Epithelial cell of prostate (primary cell): Measurements from ENCODE around the gene RPL18A.
"Not testable (repeated sequence)": the region's sequence is repeated elsewhere in the genome, so short reads cannot be mapped to it uniquely, and the experiment has no call there.

Experiments used
- DNase-seq: peaks from one replicate; pipeline ENCODE4 v3.0.0-alpha.2; 2011; ENCODE audit warnings: low read depth, low spot score
- H3K27ac ChIP-seq: fragments of 450-650 bp; 2 replicates; pipeline ENCODE4 v1.5.1; 2017; ENCODE audit warnings: mild to moderate bottlenecking

RPL18A gene

DNA sequence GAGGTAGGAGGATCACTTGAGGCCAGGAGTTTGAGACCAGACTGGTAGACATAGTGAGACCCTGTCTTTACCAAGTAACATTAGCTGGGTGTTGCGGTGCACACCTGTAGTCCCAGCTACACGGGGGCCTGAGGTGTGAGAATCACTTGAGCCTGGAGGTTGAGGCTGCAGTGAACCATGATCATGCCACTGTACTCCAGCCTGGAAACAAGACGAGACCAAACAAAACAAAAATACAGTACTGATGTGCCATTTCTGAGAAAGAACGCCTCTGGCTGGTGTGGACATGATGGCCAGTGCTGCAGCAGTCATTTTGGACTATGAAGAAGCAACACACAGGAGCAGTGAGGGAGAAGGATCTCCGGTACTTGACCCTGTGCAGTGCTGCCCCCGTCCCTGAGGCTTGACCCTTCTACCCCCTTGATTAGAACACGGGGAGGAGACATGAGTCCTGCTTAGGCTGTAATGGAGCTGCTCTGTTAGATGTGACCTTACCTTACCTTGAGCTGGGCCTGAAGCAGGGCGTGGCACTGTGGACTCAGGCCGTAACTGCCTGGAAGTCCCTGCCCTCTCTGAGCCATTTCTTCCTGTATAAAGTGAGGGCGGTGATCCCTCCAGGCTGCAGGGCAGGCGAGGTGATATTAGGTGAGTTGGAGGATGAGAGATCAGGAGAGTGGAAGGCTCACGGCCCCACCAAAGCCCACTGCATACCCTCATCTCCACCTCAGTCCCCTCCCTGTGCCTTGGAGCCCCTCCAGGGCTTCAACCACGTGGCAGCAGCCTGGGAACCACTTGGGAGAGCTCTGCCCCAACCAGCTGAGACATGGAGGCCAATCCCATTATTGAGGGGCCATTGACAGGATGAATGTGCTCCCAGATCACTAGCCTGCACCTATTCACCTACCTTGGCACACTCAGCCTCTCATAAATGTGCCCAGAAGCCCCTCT, 5.9 kb downstream of the RPL18A start:
- DNase-seq: no peak
- H3K27ac ChIP-seq: peak overlapping the region; percentile 74

DNA sequence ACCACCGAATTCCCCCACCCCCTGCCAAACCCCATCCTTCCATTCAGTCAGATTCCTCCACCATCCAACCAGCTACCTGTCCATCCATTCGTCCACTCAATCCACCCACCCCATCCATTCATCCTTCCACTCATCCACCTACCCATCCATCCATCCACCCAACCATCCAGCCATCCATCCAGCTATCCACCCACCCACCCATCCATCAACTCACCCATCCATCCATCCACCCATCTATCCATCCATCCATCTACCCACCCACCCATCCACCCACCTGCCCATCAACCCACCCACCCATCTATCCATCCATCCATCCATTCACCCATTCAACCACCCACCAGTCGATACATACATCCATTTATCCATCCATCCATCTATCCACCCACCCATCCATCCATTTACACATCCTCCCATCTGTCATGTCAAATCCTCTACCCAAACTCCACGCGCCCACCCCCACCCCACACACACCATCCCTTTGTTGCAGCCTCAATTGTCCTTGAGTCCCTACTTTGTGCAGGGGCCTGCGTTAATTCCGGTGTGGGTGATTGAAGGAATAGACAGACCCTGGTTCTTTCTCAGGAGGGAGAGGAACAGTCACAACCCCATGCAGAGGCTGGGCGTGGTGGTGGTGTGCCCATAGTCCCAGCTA, 6.7 kb downstream of the RPL18A start:
- DNase-seq: no peak
- H3K27ac ChIP-seq: peak overlapping the region; percentile 74

DNA sequence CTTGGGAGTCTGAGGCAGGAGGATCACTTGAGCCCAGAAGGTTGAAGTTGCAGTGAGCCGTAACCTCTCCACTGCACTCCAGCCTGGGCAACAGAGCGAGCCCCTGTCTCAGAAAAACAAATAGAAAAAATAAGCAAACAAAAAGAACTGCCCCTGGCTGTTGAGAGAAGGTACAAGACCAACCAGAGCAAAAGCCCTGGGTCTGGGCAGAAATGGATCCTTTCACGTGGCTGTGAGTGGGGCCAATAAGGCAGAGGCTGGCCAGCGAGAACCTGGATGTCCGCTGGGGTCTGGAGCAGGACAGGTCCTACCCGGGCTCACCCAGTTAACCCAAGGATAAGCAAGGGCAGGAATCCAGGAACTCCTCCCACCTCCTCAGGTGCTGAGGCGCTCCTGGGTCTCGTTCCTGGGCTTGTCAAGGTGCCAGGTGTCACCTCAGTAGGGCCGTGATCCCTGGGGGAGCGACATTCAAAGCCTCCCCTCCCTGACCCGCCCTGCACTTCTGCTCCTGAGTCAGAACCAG, 7.3 kb downstream of the RPL18A start:
- H3K27ac ChIP-seq: no peak overlapping the region
- DNase-seq: no peak

DNA sequence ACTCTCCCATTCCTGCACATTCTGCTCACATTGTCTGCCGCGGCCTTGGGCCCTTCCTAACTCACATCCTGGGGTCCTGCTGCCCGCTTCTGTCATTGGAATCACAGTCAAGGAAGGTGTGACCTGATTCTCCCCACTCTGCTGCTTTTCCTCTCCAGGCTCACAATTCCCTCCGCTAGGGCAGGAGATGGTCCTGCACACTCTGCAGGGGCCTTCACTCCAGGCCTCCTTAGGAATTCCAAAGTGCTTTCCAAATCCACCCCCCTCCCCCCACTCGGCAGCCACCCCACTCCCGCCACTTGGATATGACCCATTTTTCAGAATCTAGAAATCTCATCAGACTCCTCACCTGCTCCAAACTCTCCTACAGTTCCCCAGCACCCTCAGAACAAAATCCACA, 9.0 kb downstream of the RPL18A start:
- H3K27ac ChIP-seq: no peak overlapping the region
- no peak for DNase-seq

DNA sequence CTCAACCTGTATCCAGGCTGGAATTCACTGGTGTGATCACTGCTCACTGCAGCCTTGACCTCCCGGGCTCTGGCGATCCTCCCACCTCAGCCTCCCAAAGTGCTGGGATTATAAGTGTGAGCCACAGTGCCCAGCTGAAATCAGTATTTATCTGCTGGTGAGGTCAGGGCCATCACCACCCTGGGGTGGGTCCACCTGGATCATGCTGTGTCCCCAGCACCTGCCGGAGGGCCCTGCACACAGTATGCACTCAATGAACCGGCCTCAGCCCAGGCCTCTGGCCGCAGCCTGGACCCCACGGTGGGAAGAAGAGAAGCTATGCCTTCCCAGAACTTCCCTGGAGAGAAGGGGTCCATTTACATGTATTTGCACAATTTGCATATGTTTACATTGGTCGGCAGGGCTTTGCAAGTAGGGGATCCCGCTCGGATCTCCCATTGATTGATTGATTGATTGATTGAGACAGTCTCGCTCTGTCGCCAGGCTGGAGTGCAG, 9.5 kb downstream of the RPL18A start:
- no peak overlapping the region for H3K27ac ChIP-seq
- no peak for DNase-seq

DNA sequence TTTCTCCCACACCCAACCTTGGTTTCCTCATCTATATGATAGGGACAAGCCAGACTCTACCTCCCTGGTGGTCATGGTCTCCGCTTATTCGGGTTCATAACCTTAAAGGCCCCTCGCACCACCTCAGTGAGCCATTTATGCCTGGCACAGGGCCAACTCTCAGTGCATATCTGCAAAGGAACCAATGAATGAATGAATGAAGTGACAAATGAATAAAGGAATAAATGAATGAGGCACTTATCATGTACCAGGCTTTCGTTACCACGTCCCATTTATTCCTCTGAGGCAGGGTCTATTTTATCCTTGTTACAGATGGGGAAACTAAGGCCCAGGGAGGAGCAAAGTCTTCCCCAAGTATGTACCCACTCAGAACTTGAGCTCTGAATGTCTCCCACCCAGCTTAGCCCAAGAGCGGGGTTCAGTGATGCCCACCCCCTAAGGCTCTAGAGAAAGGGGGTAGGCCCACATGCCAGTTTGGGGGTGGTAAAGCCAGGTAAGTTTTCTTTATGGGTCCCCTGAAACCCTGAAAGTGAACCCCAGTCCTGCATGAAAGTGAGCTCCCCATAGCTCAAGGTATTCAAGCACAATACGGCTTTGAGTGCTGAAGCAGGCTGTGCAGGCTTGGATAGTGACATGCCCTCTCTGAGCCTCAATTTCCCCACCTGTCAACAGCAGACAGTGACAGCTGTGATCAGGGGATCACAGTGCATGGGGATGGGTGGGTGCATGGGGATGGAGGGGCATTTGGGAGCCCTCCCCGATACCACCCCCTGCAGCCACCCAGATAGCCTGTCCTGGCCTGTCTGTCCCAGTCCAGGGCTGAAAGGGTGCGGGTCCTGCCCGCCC, 11.5 kb downstream of the RPL18A start:
- DNase-seq: no peak
- no peak overlapping the region for H3K27ac ChIP-seq

DNA sequence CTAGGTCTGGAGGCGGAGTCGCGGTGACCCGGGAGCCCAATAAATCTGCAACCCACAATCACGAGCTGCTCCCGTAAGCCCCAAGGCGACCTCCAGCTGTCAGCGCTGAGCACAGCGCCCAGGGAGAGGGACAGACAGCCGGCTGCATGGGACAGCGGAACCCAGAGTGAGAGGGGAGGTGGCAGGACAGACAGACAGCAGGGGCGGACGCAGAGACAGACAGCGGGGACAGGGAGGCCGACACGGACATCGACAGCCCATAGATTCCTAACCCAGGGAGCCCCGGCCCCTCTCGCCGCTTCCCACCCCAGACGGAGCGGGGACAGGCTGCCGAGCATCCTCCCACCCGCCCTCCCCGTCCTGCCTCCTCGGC, 12.2 kb downstream of the RPL18A start, which contains the start of gene SLC5A5:
TSS of gene SLC5A5 (plus strand) at position 68 of the 373 bp plus-strand sequence. CDS start 375 bp downstream, outside the sequence.
- no peak for DNase-seq
- no peak within 1 kb of the TSS for H3K27ac ChIP-seq

DNA sequence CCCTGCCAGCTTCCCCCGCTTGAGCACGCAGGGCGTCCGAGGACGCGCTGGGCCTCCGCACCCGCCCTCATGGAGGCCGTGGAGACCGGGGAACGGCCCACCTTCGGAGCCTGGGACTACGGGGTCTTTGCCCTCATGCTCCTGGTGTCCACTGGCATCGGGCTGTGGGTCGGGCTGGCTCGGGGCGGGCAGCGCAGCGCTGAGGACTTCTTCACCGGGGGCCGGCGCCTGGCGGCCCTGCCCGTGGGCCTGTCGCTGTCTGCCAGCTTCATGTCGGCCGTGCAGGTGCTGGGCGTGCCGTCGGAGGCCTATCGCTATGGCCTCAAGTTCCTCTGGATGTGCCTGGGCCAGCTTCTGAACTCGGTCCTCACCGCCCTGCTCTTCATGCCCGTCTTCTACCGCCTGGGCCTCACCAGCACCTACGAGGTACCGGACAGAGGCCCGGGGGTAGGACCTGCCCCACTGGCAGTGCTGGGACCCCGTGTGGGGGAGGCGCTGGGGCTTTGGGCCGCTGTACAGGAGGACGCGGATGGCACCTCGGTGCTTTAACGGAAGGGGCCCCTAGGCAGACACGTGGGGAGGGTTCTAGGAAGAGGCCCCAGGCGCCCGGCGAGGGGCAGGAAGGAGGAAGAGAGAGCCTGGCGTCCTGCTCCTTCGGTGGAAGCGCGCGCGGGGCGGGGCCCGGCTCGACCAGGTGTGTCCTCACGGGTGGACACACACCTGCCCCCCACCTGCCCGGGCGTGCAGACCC, 12.7 kb downstream of the RPL18A start:
- H3K27ac ChIP-seq: no peak overlapping the region
- no peak for DNase-seq

DNA sequence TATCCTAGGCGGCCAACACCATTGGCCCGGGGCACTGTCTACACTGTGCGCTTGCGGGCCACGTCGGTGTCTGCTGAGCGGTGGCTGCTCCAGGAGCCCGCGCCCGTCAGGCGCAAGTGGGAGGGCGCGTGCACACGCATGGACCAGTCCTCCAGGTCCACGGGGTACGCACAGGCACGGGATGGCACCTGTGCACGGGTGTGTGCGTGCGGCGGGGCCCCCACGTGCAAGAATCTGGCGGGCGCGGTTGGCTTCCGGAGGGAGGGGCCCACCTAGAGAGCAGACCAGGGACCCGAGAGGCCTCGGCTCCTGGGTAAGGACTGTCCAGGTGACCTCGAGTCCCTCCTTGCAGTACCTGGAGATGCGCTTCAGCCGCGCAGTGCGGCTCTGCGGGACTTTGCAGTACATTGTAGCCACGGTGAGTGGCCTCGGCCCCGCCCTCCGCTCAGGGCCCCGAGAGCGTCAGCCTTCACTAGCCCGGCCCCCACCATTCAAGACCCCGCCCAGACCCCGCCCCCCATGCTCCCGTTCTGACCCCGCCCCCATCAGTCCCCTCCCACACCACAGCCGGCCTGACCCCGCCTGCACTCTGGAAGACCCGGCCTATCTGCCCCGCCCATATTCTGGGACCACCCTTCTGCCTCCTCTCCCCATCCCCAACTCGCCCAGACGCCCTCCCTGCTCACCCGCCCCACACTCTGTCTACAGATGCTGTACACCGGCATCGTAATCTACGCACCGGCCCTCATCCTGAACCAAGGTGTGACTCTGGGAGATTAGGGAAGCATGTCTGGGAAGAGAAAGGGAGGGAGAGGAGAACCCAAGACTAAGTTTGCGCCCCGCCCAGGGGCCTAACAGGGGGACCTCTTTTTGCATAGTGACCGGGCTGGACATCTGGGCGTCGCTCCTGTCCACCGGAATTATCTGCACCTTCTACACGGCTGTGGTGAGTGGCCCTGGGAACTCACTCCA, 14.4 kb downstream of the RPL18A start:
- no peak for DNase-seq
- H3K27ac ChIP-seq: no peak overlapping the region

DNA sequence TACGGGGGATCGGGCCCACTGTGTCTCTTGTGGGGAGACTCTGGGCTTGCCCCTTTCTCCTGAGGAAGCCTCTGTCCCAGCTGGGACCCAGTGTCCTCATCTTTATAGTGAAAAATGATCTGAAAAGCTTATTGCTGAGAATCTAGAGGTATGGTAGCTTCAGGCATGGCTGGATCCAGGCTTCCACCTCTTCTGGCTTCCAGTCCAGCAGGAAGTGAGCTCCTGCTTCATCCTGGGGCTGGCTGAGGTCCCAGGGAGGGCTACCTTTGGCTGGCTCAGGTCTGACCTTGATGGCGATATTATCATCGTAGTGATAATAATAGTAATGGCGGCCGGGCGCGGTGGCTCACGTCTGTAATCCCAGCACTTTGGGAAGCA, 15.0 kb downstream of the RPL18A start:
- DNase-seq: no peak

DNA sequence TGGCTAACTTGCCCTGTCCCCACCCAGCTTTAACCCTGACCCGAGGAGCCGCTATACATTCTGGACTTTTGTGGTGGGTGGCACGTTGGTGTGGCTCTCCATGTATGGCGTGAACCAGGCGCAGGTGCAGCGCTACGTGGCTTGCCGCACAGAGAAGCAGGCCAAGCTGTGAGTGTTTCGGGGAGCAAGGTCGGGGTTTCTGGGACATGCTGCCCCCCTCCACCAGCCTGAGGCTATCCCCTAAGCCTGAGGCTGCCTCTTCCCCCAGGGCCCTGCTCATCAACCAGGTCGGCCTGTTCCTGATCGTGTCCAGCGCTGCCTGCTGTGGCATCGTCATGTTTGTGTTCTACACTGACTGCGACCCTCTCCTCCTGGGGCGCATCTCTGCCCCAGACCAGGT, 18.0 kb downstream of the RPL18A start:
- H3K27ac ChIP-seq: no peak overlapping the region
- no peak for DNase-seq

More for the DNA sequence above, 15.0 kb downstream of the RPL18A start:
- H3K27ac ChIP-seq: no peak overlapping the region

DNA sequence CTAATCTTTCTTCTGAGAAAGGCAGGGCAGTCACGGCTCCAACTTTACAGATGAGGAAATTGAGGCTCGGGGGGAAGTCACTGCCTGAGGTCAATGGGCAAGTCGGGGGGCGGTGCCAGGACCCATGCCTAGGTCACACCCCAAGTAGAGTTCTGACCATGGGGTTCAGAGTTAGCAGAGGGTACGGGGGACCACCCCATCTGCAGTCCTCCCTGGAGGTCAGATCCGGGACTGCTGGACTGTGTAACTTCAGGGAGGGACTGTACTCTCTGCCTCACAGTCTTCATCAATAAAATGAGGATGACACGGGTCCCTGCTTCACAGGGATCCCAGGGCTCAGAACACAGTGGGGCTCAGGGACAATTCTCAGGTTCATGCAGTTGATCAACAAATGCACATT, 19.8 kb downstream of the RPL18A start:
- H3K27ac ChIP-seq: no peak overlapping the region
- DNase-seq: no peak

DNA sequence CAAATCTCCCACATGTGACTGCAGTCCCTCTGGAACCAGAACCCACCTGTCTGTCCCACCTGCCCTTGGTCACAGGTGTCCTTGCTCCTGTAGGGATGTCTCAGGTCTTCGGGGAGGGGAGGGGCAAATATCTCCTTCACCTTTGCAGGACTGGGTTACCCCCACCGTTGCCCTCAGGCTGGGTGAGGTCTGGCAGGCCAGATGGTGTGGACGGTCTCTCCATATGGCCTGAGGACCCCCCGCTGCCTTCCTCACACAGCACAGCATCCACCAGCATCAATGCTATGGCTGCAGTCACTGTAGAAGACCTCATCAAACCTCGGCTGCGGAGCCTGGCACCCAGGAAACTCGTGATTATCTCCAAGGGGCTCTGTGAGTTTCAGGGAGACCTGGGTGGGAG, 22.0 kb downstream of the RPL18A start:
- H3K27ac ChIP-seq: no peak overlapping the region
- DNase-seq: no peak

DNA sequence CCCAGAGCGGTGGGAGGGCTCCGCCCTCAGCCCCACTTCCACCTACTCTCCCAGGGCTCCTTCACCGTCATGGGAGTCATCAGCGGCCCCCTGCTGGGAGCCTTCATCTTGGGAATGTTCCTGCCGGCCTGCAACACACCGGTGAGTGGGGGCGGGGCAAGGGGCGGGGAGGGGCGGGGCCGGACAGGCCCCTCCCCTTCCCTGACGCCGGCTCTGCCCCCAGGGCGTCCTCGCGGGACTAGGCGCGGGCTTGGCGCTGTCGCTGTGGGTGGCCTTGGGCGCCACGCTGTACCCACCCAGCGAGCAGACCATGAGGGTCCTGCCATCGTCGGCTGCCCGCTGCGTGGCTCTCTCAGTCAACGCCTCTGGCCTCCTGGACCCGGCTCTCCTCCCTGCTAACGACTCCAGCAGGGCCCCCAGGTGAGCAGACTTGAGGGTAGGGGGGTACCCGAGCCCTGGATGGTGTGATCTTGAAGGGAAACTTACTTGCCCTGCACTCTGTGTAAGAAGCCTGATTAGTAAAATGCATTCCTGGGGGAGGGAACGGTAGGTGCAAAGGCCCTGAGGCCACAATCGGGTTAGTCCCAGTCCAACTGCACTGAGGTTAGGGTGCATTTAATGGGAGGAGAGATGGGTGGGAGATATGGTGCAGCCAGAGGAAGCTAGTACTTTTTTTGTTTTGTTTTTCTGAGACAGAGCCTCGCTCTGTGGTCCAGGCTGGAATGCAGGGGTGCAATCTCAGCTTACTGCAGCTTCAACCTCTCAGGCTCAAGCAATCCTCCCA, 24.1 kb downstream of the RPL18A start:
- no peak overlapping the region for H3K27ac ChIP-seq
- no peak for DNase-seq

DNA sequence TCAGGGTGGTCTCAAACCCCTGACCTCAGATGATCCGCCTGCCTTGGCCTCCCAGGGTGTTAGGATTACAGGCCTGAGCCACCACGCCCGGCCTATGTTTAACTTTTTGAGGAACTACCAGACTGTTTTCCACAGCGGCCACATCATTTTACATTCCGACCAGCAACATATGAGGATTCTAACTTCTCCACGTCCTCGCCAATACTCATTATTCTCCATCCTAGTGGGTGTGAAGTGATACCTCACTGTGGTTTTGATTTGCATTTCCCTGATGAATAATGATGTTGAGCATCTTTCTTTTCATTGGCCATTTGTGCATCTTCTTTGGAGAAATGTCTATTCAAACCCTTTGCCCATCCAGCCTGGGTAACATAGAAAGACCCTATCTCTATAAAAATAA, 26.8 kb downstream of the RPL18A start:
- H3K27ac ChIP-seq: no peak overlapping the region
- DNase-seq: no peak

DNA sequence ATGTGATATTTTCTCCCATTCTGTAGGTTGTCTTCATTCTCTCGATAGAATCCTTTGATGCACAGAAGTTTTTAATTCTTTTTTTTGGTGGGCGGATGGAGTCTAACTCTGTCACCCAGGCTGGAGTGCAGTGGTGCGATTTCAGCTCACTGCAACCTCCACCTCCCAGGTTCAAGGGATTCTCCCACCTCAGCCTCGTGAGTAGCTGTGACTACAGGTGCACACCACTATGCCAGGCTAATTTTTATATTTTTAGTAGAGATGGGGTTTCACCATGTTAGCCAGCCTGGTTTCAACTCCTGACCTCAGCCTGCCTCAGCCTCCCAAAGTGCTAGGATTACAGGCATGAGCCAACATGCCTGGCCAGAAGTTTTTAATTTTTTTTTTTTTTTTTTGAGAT, 27.5 kb downstream of the RPL18A start:
- H3K27ac ChIP-seq, DNase-seq: not testable (repeated sequence)

DNA sequence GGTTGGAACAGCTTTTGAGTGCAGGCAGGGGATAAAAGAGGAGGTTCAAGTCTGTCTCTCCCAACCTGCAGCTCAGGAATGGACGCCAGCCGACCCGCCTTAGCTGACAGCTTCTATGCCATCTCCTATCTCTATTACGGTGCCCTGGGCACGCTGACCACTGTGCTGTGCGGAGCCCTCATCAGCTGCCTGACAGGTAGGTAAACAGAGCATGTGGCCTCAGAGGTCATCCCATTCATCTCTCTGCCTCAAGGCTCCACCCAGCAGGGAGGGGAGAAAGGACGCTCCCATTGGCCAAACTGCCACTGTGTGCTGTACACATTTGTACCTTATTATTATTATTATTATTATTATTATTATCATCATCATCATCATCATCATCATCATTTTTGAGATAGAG, 28.6 kb downstream of the RPL18A start:
- no peak overlapping the region for H3K27ac ChIP-seq
- no peak for DNase-seq
